GM21360 (cell line): ENCODE measurements around the gene GLYATL1B.

Source experiments
- ATAC-seq: cut with Tn5 transposase; IDR thresholded peaks from one replicate; pipeline ENCODE4 v1.9.1; 2021; ENCODE audit warnings: mild to moderate bottlenecking, moderate library complexity; ENCODE audit not compliant: unreplicated experiment

The GLYATL1B gene

DNA sequence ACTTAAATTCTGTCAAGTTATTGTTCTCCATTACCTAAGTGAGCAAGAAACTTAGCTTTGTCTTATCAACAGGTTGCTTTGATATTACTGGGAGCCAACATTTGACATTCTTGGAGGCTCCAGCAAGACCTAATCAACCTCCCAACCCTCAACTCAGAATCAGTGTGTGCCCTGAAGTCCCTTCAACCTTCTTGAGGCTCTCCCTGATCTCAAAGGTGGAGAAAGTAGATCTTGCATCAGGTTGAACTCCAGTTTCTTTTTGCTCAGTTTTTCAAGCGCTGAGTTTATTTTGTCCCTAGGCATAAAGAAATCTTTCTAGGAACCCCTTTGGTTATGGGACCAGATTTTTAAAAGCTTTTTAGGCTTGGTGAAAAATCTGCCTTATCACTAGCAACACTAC lies 58.0 kb downstream of the GLYATL1B start:
- ATAC-seq = no peak
